ENCODE measurements around the gene KIAA1328. TPM values are rescaled to one million over a fixed set of nuclear protein-coding genes. Genes with fewer than 3 reads are reported as not detected.

Gene KIAA1328
- polyA plus RNA-seq, 2 of the 4 experiments (the other 2 are of a cell fraction) = 1.7 to 3.9 TPM

DNA sequence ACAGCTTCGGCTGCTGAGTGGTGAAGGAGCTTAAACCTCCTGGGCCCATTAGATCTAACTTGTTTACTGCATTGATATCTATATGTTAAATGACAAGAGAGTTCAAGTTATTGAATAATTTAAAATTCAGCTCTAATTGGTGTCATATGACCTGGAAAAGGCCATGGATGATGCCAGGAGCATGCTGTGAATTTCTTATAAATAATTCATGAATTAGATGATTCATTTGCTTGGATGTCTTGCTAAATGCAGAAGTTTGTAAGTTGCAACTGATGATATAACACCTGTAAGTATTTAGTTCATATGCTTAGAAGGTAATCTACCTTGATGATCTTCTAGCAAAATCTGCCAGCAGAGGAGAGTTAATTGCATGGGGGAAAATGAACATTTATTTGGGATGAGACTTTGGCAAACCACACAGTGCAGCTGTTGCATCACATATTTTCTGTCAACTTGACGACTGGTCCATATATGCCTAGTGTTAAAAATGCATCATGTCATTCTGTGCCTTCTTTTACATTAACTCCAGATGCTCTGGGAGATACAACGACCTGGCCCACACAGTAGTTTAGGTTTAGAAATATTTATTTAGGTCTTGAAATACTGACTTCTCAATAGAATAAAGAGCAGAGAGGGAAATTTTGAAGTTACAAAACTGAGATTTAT is 226.3 kb downstream of the KIAA1328 start (continued):
- TF ChIP-seq NR3C1 (IDR thresholded peaks at IDR 0.05) (no peak), RNF2 (IDR thresholded peaks at IDR 0.05; ENCODE audit: borderline replicate concordance, low read depth) (no peak)

DNA sequence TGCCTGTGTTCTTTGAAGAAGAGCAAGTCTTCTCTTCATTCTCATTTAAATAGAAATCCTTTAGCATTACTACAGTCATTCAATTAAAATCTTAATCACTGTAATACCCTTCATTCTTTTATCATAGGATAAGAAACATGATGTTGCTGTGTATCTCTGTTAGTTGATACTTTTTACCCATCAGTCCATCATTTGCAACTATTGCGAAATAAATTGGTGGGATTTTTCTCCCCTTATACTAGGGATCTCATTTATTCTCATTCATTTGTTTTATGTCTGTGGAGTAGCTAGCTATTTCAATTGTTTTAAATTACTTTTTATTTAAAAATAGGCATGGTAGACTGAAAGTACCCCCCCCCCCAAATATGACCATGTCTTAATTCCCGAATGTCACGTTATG is 235.3 kb downstream of the KIAA1328 start:
- DNase-seq (ENCODE audit: low read depth in 1 of 2, low spot score in 1 of 2) (no peak), FAIRE-seq (no peak), ATAC-seq (no peak)
- Histone ChIP-seq H3K9me3 (no peaks in the 10 kb centered on the region), H3K4me1 (no peaks in the 10 kb centered on the region), H3K27ac (no peak overlapping the region), H3K4me3 (no peak overlapping the region), H3K4me2 (no peak overlapping the region)
- ChIA-PET CTCF (no interaction called here), POLR2A (no interaction called here)
- no peak for TF ChIP-seq PHF8 (IDR thresholded peaks at IDR 0.05; ENCODE audit: borderline replicate concordance, low read depth)
- TF ChIP-seq CEBPB (IDR thresholded peaks at IDR 0.05) = 0 out of 4 replicates have a peak, but pooled peaks of 1 of the 2 experiments have one; percentile 13
- WGBS (ENCODE audit: missing lambda C conversion rate) = 89% methylated on average over 3 of the region's 3 CpGs

DNA sequence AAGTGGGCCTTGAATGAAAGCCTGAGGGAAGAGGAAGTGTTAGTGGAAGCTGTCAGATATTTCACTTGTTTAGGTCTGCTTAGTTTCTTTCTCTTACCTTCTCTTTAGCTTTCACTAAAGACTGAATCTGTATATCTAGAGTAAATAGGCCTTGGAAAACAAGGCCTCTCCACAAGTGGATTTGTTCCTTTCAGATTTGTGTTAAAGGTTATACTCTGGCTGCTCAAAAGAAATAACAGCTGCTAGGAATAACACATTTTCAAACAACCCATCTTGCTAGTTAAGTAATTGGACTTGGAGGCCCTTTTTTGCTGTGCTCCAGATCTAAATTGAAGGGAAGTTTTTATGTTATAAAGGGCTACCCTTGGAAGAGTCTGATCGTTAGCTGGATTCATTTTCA is 236.3 kb downstream of the KIAA1328 start:
- Histone ChIP-seq H3K4me1 (no peaks in the 10 kb centered on the region), H3K27ac (no peak overlapping the region), H3K4me2 (no peak overlapping the region), H3K4me3 (no peak overlapping the region), H3K9me3 (no peaks in the 10 kb centered on the region)
- DNase-seq (ENCODE audit: low read depth in 1 of 2, low spot score in 1 of 2) (no peak), ATAC-seq (no peak), FAIRE-seq (no peak)
- ChIA-PET CTCF (no interaction called here), POLR2A (no interaction called here)
- TF ChIP-seq CBX2 (IDR thresholded peaks at IDR 0.05; ENCODE audit: borderline replicate concordance, low read depth) (no peak), CBX8 (IDR thresholded peaks at IDR 0.05) (no peak), EHF (CRISPR knock-in tag; IDR thresholded peaks at IDR 0.05) (no peak), EHMT2 (IDR thresholded peaks at IDR 0.05; ENCODE audit: low read depth) (no peak), CHD2 (IDR thresholded peaks at IDR 0.05; ENCODE audit: low read length, partially characterized antibody) (no peak)
- TF ChIP-seq, protein P1, sequence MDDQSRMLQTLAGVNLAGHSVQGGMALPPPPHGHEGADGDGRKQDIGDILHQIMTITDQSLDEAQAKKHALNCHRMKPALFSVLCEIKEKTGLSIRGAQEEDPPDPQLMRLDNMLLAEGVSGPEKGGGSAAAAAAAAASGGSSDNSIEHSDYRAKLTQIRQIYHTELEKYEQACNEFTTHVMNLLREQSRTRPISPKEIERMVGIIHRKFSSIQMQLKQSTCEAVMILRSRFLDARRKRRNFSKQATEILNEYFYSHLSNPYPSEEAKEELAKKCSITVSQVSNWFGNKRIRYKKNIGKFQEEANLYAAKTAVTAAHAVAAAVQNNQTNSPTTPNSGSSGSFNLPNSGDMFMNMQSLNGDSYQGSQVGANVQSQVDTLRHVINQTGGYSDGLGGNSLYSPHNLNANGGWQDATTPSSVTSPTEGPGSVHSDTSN (IDR thresholded peaks at IDR 0.05) = no peak
- TF ChIP-seq, protein P2, sequence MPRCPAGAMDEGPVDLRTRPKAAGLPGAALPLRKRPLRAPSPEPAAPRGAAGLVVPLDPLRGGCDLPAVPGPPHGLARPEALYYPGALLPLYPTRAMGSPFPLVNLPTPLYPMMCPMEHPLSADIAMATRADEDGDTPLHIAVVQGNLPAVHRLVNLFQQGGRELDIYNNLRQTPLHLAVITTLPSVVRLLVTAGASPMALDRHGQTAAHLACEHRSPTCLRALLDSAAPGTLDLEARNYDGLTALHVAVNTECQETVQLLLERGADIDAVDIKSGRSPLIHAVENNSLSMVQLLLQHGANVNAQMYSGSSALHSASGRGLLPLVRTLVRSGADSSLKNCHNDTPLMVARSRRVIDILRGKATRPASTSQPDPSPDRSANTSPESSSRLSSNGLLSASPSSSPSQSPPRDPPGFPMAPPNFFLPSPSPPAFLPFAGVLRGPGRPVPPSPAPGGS (IDR thresholded peaks at IDR 0.05) = no peak
- 68% methylated on average over 1 of the region's 1 CpG for WGBS (ENCODE audit: missing lambda C conversion rate)

DNA sequence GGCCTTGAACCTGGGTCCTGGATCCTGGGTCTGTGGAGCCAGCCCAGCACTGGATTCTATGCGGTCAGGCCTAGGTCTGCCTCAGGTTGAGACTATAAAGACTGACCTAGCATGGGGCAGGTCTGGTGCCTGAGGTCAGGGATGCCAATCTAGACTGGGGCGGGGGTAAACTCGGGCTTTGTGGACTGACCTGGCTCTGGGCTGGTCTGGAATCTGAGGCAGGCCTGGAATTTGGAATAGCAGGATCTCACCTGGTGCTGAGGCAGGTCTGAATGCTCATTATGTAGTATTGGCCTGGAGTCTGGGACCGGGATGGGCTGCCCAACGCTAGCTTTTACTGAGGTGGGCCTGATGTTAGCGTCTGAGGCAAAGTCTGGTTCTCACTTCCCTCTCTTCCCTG is 256.0 kb downstream of the KIAA1328 start:
- no peak for ATAC-seq
- TF ChIP-seq KDM5A (IDR thresholded peaks at IDR 0.05) = no peak
- TF ChIP-seq, protein P3, sequence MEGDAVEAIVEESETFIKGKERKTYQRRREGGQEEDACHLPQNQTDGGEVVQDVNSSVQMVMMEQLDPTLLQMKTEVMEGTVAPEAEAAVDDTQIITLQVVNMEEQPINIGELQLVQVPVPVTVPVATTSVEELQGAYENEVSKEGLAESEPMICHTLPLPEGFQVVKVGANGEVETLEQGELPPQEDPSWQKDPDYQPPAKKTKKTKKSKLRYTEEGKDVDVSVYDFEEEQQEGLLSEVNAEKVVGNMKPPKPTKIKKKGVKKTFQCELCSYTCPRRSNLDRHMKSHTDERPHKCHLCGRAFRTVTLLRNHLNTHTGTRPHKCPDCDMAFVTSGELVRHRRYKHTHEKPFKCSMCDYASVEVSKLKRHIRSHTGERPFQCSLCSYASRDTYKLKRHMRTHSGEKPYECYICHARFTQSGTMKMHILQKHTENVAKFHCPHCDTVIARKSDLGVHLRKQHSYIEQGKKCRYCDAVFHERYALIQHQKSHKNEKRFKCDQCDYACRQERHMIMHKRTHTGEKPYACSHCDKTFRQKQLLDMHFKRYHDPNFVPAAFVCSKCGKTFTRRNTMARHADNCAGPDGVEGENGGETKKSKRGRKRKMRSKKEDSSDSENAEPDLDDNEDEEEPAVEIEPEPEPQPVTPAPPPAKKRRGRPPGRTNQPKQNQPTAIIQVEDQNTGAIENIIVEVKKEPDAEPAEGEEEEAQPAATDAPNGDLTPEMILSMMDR (IDR thresholded peaks at IDR 0.05) = no peak
- TF ChIP-seq, protein P1 (IDR thresholded peaks at IDR 0.05) = no peak
- TF ChIP-seq ZNF302 (CRISPR knock-in tag; IDR thresholded peaks at IDR 0.05) = no peak
- no peak for TF ChIP-seq NFE2L2 (conservative IDR thresholded peaks at IDR 0.05; ENCODE audit: low read length)
- no peak for TF ChIP-seq NR3C1 (IDR thresholded peaks at IDR 0.05)
- no peak for TF ChIP-seq CBX2 (IDR thresholded peaks at IDR 0.05; ENCODE audit: borderline replicate concordance, low read depth)
- no peak for TF ChIP-seq RARB (CRISPR knock-in tag; IDR thresholded peaks at IDR 0.05)
- no peak for TF ChIP-seq RFX5 (IDR thresholded peaks at IDR 0.05)
- TF ChIP-seq BHLHE40 (IDR thresholded peaks at IDR 0.05; ENCODE audit: low read depth, low read length) = no peak
- TF ChIP-seq ESRRA (IDR thresholded peaks at IDR 0.05; ENCODE audit: borderline replicate concordance, low read length) = no peak
- TF ChIP-seq, protein P4, sequence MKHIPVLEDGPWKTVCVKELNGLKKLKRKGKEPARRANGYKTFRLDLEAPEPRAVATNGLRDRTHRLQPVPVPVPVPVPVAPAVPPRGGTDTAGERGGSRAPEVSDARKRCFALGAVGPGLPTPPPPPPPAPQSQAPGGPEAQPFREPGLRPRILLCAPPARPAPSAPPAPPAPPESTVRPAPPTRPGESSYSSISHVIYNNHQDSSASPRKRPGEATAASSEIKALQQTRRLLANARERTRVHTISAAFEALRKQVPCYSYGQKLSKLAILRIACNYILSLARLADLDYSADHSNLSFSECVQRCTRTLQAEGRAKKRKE (CRISPR knock-in tag; IDR thresholded peaks at IDR 0.05; ENCODE audit: low read depth) = no peak
- TF ChIP-seq HEYL (CRISPR knock-in tag; IDR thresholded peaks at IDR 0.05) = no peak
- TF ChIP-seq, protein P5, sequence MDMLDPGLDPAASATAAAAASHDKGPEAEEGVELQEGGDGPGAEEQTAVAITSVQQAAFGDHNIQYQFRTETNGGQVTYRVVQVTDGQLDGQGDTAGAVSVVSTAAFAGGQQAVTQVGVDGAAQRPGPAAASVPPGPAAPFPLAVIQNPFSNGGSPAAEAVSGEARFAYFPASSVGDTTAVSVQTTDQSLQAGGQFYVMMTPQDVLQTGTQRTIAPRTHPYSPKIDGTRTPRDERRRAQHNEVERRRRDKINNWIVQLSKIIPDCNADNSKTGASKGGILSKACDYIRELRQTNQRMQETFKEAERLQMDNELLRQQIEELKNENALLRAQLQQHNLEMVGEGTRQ (IDR thresholded peaks at IDR 0.05) = no peak
- no peak for TF ChIP-seq MAZ (IDR thresholded peaks at IDR 0.05; ENCODE audit: borderline replicate concordance, low read depth, low read length)

More for the DNA sequence above, 256.0 kb downstream of the KIAA1328 start:
- DNase-seq (ENCODE audit: low read depth in 1 of 2, low spot score in 1 of 2) (no peak), FAIRE-seq (no peak)
- ChIA-PET POLR2A (no interaction called here), CTCF (no interaction called here)
- Histone ChIP-seq H3K9me3 (no peaks in the 10 kb centered on the region), H3K4me2 (no peak overlapping the region), H3K4me3 (no peak overlapping the region), H3K4me1 (no peaks in the 10 kb centered on the region), H3K27ac (no peak overlapping the region)
- WGBS (ENCODE audit: missing lambda C conversion rate) = 74% methylated on average over 4 of the region's 6 CpGs
